Activated gamma-delta T cell (primary cell): Measurements from ENCODE around the gene SYNC.

Experiments
- DNase-seq: peaks from one replicate; lab custom pipeline; 2025; lab: John Stamatoyannopoulos, UW
- total RNA-seq, 2 donors: gene quantifications; one replicate each; lab custom pipeline; 2026; lab: John Stamatoyannopoulos, UW

The SYNC gene
- 0.05 to 0.09 reads per million in 2 donors for total RNA-seq

- no peak for DNase-seq
These were observed at the start of gene SYNC for GRCh38 chr1:32702599-32703478. SYNC (minus strand) TSS chr1:32702770; CDS start chr1:32702660, 110 bp downstream.

- DNase-seq, result no peak
These were observed 47.2 kb upstream of the SYNC start for GRCh38 chr1:32749771-32750170.

GRCh38 chr1:32749332-32749731 lies 46.8 kb upstream of the SYNC start:
- DNase-seq, result no peak

- DNase-seq, result no peak
These were observed 46.4 kb upstream of the SYNC start for GRCh38 chr1:32748926-32749325.

GRCh38 chr1:32748348-32748747 lies 45.8 kb upstream of the SYNC start:
- DNase-seq, result no peak

- no peak for DNase-seq
These were observed 43.6 kb upstream of the SYNC start for GRCh38 chr1:32746130-32746529.

GRCh38 chr1:32744071-32744425 lies 41.5 kb upstream of the SYNC start:
- no peak for DNase-seq

- no peak for DNase-seq
These were observed 41.0 kb upstream of the SYNC start for GRCh38 chr1:32743380-32744070.

- no peak for DNase-seq
These were observed 40.4 kb upstream of the SYNC start for GRCh38 chr1:32742956-32743355.

- no peak for DNase-seq
These were observed 39.8 kb upstream of the SYNC start for GRCh38 chr1:32742199-32742947.

- no peak for DNase-seq
These were observed 39.0 kb upstream of the SYNC start for GRCh38 chr1:32741413-32742198.

- DNase-seq, result no peak
These were observed 38.5 kb upstream of the SYNC start for GRCh38 chr1:32741059-32741412.

GRCh38 chr1:32736812-32737791 lies 34.5 kb upstream of the SYNC start:
- DNase-seq, result no peak

- no peak for DNase-seq
These were observed 31.2 kb upstream of the SYNC start for GRCh38 chr1:32733582-32734321.

GRCh38 chr1:32729254-32730046 lies 26.9 kb upstream of the SYNC start:
- no peak for DNase-seq

- no peak for DNase-seq
These were observed 26.0 kb upstream of the SYNC start for GRCh38 chr1:32728413-32729077.

- no peak for DNase-seq
These were observed 25.3 kb upstream of the SYNC start for GRCh38 chr1:32727876-32728275.

GRCh38 chr1:32725615-32725982 lies 23.0 kb upstream of the SYNC start:
- DNase-seq, result no peak
